Mesendoderm (in vitro differentiated cells): ENCODE data around the gene ANKRD13B.
A peak's percentile ranks its signal among the peaks of the same experiment; 100 is the strongest.

Source experiments
- DNase-seq: peaks from one replicate; pipeline ENCODE4 v3.0.0; 2013
- H2AK5ac ChIP-seq: 2 replicates; pipeline ENCODE4 v1.6.1; 2013; ENCODE audit warnings: low read length, inconsistent platforms
- H2BK120ac ChIP-seq: 2 replicates; pipeline ENCODE4 v1.6.1; 2013; ENCODE audit warnings: low read depth, mild to moderate bottlenecking, low read length, moderate library complexity, mixed read lengths
- H2BK15ac ChIP-seq: replicated peaks from 2 replicates; pipeline ENCODE4 v1.6.1; 2013; ENCODE audit warnings: low read depth, mild to moderate bottlenecking, moderate library complexity
- H2BK5ac ChIP-seq: 2 replicates; pipeline ENCODE4 v1.6.1; 2013; ENCODE audit warnings: low read length, inconsistent platforms
- H3K18ac ChIP-seq: 2 replicates; pipeline ENCODE4 v1.6.1; 2013; ENCODE audit warnings: mild to moderate bottlenecking, low read length, mixed read lengths
- H3K23ac ChIP-seq: one replicate; pipeline ENCODE4 v1.6.1; 2013; ENCODE audit warnings: low read length
- H3K27ac ChIP-seq: 2 replicates; pipeline ENCODE4 v1.5.1; 2013; ENCODE audit warnings: low read depth, mild to moderate bottlenecking, inconsistent platforms, low read length, moderate library complexity
- H3K27me3 ChIP-seq: 2 replicates; pipeline ENCODE4 v1.6.1; 2013; ENCODE audit warnings: low read length, control low read depth, mild to moderate bottlenecking, inconsistent platforms; ENCODE audit not compliant: insufficient read depth, poor library complexity
- H3K36me3 ChIP-seq: 2 replicates; pipeline ENCODE4 v1.6.1; 2013; ENCODE audit warnings: low read length, inconsistent platforms; ENCODE audit not compliant: control insufficient read depth, insufficient read depth
- H3K4ac ChIP-seq: one replicate; pipeline ENCODE4 v1.6.1; 2013; ENCODE audit warnings: low read depth, mild to moderate bottlenecking, low read length, moderate library complexity
- H3K4me1 ChIP-seq: 2 replicates; pipeline ENCODE4 v1.6.1; 2013; ENCODE audit warnings: low read depth, low read length, inconsistent platforms; ENCODE audit not compliant: control insufficient read depth
- H3K4me2 ChIP-seq: 2 replicates; pipeline ENCODE4 v1.6.1; 2013; ENCODE audit warnings: low read length
- H3K4me3 ChIP-seq: 2 replicates; pipeline ENCODE4 v1.5.1; 2013; ENCODE audit warnings: mild to moderate bottlenecking, low read length
- H3K56ac ChIP-seq: one replicate; pipeline ENCODE4 v1.6.1; 2013; ENCODE audit warnings: low read length
- H3K79me1 ChIP-seq: 2 replicates; pipeline ENCODE4 v1.6.1; 2013; ENCODE audit warnings: low read length, inconsistent platforms
- H3K79me2 ChIP-seq: 2 replicates; pipeline ENCODE4 v1.6.1; 2013; ENCODE audit warnings: mild to moderate bottlenecking, low read length; ENCODE audit not compliant: control insufficient read depth, insufficient read depth
- H3K9ac ChIP-seq: 2 replicates; pipeline ENCODE4 v1.6.1; 2013; ENCODE audit warnings: low read length, inconsistent platforms
- H4K5ac ChIP-seq: one replicate; pipeline ENCODE4 v1.6.1; 2013; ENCODE audit warnings: low read length
- H4K8ac ChIP-seq: one replicate; pipeline ENCODE4 v1.6.1; 2013; ENCODE audit warnings: low read depth, mild to moderate bottlenecking, control low read depth, low read length, moderate library complexity
- WGBS: extraction: QIAGEN DNeasy Blood & Tissue Kit; methylation state at CpG from one replicate; pipeline ENCODE4 v1.1.7; 2013; ENCODE audit warnings: low lambda C conversion rate, missing lambda C conversion rate; ENCODE audit not compliant: insufficient coverage; ENCODE audit errors: extremely low coverage; 5-methylcytosine and 5-hydroxymethylcytosine counted together

The ANKRD13B gene

DNA sequence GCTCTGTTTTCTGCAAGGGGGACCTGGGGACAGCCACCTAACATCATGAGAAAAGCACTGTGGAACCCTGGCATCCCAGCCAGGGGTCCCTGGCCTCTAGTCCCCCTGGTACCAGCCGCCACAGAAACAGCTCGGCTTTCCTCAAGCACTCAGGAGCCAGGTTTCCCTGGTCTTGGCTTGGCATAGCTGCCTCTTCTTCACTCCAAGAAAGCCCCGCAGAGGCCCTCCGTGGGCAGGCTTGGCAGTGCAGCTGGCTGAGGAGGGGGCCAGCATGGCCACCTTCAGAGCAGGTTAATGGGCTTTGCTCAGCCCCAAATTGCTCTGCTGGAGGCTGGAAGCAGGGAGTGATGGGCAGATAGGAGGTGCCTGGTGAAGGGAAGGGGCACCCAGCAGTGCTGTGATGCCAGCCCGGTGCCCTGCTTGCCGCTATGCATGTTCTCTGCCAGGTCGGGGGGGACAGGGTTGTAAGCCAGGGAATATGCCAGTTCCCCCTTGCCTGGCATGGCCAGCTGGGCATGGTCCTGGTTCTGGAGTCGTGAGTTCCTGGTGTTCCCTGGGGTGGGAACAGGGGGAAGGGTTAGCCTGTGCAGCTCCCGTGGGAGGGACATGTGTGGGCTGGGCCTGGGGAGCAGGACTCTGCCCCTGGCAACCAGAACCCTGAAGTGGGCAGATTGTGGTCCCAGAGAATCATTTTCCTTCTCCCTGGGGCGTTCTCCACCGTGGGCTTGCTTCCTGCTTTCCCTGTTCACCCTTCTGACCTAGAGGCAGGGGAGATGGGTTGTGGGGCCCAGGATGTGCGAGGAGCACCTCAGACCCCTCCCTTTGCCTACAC, 3.2 kb downstream of the ANKRD13B start:
- Histone ChIP-seq H3K4me1 (peaks cover 5% of the 10 kb centered on the region), H2BK120ac (no peak overlapping the region), H3K79me2 (no peaks in the 10 kb centered on the region), H4K5ac (no peak overlapping the region), H3K79me1 (no peaks in the 10 kb centered on the region), H3K4me2 (no peak overlapping the region), H2AK5ac (no peak overlapping the region), H3K56ac (no peak overlapping the region), H4K8ac (no peak overlapping the region), H2BK5ac (no peak overlapping the region), H3K18ac (no peak overlapping the region), H3K27me3 (no peaks in the 10 kb centered on the region), H3K4ac (no peak overlapping the region), H3K27ac (no peak overlapping the region), H3K23ac (no peak overlapping the region), H3K9ac (no peak overlapping the region), H3K4me3 (no peak overlapping the region), H2BK15ac (no peak overlapping the region), H3K36me3 (no peaks in the 10 kb centered on the region)
- WGBS = no CpG with 5 or more reads among the region's 12 CpGs
- no peak for DNase-seq

DNA sequence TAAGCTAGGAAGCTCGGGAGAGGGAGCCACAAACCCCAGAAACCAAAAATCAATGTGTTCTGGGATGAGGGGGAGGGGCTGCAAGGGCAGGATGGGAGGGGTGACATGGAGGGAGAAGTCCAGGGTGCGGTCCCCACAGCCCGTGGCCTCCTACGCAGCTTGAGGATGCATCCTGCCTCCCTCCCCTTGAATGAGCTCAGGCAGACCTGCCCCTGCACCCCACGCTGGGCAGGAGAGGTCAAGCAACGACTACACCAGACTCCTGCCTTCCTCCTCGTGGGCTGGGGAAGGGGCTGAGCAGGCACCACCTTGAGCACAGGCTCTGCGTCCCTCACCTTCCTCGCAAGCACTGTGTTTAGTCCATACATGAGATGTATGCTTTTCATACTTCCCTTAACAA, 3.9 kb downstream of the ANKRD13B start:
- Histone ChIP-seq H3K4me3 (no peak overlapping the region), H3K18ac (no peak overlapping the region), H3K9ac (no peak overlapping the region), H2BK5ac (no peak overlapping the region), H3K4ac (no peak overlapping the region), H3K4me2 (no peak overlapping the region), H3K56ac (peak overlapping the region; percentile 44), H3K27me3 (no peaks in the 10 kb centered on the region), H2AK5ac (no peak overlapping the region), H3K4me1 (peaks cover 5% of the 10 kb centered on the region), H3K79me2 (no peaks in the 10 kb centered on the region), H2BK120ac (no peak overlapping the region), H3K23ac (no peak overlapping the region), H4K8ac (no peak overlapping the region), H3K79me1 (no peaks in the 10 kb centered on the region), H2BK15ac (no peak overlapping the region), H3K36me3 (no peaks in the 10 kb centered on the region), H3K27ac (no peak overlapping the region), H4K5ac (no peak overlapping the region)
- no peak for DNase-seq
- no CpG with 5 or more reads among the region's 9 CpGs for WGBS

DNA sequence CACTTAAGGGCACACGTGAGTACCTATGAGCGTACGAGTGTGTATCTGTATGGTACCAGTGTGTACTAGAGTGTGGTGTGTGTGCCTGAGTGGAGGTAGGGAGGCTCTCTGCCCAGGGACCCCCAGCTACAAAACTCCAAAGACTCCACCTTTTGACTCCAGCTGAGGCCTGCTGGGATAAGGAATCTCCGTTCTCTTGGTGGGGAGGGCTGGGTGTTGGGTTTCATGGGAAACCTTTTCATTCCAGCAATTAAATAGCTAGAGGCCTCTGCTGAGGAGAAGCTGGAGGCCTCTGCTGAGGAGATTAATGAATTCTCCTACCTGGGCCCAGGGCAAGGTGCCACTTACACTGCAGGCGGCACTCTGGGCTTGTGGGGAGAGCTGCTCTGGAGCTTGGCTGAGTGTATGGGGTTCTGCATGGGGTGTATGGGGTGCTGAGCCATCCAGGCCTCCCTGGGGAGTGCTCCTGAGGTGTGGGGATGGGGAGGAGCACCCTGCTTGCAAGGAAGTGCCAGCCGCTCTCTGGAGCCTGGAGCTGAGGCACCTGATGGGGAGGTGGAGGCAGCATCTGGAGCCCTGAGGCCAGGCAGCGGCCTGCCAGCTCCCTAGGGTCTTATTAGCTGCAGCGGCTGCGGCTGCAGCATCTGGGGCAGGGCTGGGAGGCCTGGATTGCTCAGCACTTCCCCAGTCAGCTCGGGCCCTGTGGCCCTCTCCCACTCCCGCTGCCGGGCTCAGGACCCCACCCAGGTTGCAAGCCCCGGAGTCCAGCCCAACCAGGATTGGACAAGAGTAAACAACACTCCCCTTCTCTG, 4.6 kb downstream of the ANKRD13B start:
- Histone ChIP-seq H3K27me3 (no peaks in the 10 kb centered on the region), H2BK120ac (no peak overlapping the region), H3K4ac (no peak overlapping the region), H3K36me3 (no peaks in the 10 kb centered on the region), H2AK5ac (no peak overlapping the region), H3K79me2 (no peaks in the 10 kb centered on the region), H3K23ac (no peak overlapping the region), H3K56ac (peak overlapping the region; percentile 66), H3K4me1 (peaks cover 5% of the 10 kb centered on the region), H3K4me3 (no peak overlapping the region), H3K18ac (no peak overlapping the region), H2BK15ac (no peak overlapping the region), H3K9ac (peak overlapping the region; percentile 21), H2BK5ac (no peak overlapping the region), H3K79me1 (no peaks in the 10 kb centered on the region), H4K5ac (no peak overlapping the region), H3K27ac (no peak overlapping the region), H3K4me2 (no peak overlapping the region), H4K8ac (no peak overlapping the region)
- no CpG with 5 or more reads among the region's 13 CpGs for WGBS
- no peak for DNase-seq

DNA sequence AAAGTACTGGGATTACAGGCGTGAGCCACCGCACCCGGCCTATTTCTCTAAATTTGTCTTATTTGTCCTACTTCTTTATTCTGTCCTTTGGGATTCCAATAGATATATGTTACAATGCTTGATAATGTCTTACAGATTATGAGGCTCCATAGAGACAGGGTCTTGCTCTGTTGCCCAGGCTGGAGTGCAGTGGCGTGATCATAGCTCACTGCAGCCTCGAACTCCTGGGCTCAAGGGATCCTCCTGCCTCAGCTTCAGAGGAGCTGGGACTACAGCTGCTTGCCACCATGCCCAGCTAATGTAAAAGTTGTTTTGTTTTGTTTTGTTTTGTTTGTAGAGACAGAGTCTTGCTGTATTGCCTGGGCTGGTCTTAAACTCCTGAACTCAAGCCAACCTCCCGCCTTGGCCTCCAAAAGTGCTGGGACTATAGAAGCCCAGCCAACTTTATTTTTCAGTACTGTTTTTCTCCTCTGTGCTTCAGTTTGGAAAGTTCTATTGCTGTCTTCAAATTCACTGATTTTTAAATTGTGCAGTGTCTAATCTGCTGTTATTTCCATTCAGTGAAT, 10.3 kb downstream of the ANKRD13B start:
- no peaks in the 10 kb centered on the region for H3K27me3 ChIP-seq
- H3K4me1 ChIP-seq = no peaks in the 10 kb centered on the region
- DNase-seq = no peak
- H3K4ac ChIP-seq = no peak overlapping the region
- no peak overlapping the region for H3K4me3 ChIP-seq
- no peak overlapping the region for H3K9ac ChIP-seq
- H3K27ac ChIP-seq = no peak overlapping the region
- H3K56ac ChIP-seq = no peak overlapping the region
- H3K4me2 ChIP-seq = no peak overlapping the region
- no peak overlapping the region for H4K8ac ChIP-seq
- H3K79me1 ChIP-seq = no peaks in the 10 kb centered on the region
- no peak overlapping the region for H4K5ac ChIP-seq
- no peak overlapping the region for H3K18ac ChIP-seq
- no peaks in the 10 kb centered on the region for H3K79me2 ChIP-seq
- WGBS = no CpG with 5 or more reads among the region's 6 CpGs
- no peaks in the 10 kb centered on the region for H3K36me3 ChIP-seq
- no peak overlapping the region for H2BK5ac ChIP-seq
- H2BK120ac ChIP-seq = no peak overlapping the region
- H3K23ac ChIP-seq = no peak overlapping the region
- no peak overlapping the region for H2BK15ac ChIP-seq
- H2AK5ac ChIP-seq = no peak overlapping the region

DNA sequence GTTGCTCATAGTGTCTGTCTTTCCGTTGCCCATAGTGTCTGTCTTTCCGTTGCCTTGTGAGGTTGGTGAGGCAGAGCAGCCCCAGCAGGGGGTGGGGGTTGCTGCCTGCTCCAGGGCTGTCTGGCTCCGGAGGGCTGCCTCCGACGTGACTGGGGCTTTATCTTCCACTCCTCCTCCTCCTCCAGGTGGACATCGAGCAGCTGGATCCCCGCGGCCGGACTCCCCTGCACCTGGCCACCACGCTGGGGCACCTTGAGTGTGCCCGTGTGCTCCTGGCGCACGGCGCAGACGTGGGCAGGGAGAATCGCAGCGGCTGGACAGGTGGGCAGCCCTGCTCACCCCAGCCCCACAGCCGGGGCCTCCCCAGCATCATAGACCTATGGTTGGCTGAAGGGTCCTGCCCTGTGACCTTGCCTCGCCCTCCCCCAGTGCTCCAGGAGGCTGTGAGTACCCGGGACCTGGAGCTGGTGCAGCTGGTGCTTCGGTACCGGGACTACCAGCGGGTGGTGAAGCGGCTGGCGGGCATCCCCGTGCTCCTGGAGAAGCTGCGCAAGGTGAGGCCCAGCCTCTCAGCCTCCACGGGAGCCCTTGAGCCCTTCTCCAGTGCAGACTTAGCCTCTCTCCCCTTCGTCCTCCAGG, 14.7 kb downstream of the ANKRD13B start:
- no peak overlapping the region for H4K5ac ChIP-seq
- H3K4me3 ChIP-seq = no peak overlapping the region
- H3K36me3 ChIP-seq = no peaks in the 10 kb centered on the region
- H3K18ac ChIP-seq = no peak overlapping the region
- no CpG with 5 or more reads among the region's 29 CpGs for WGBS
- H2BK15ac ChIP-seq = no peak overlapping the region
- H2BK120ac ChIP-seq = no peak overlapping the region
- no peak overlapping the region for H3K27ac ChIP-seq
- no peak overlapping the region for H3K4ac ChIP-seq
- H3K27me3 ChIP-seq = no peaks in the 10 kb centered on the region
- DNase-seq = no peak
- H3K79me2 ChIP-seq = no peaks in the 10 kb centered on the region
- no peak overlapping the region for H3K4me2 ChIP-seq
- H3K23ac ChIP-seq = no peak overlapping the region
- no peak overlapping the region for H3K56ac ChIP-seq
- H2BK5ac ChIP-seq = no peak overlapping the region
- H3K9ac ChIP-seq = no peak overlapping the region
- H4K8ac ChIP-seq = no peak overlapping the region
- no peaks in the 10 kb centered on the region for H3K79me1 ChIP-seq
- no peak overlapping the region for H2AK5ac ChIP-seq
- H3K4me1 ChIP-seq = no peaks in the 10 kb centered on the region
